AML-193 (cell line): ENCODE data around the gene ARL2BP.
A peak's percentile ranks its signal among the peaks of the same experiment; 100 is the strongest.

ENCODE experiments used
- DNase-seq, 2 experiments: peaks; one replicate each; lab custom pipeline; 2025; lab: John Stamatoyannopoulos, UW

The ARL2BP gene

DNA sequence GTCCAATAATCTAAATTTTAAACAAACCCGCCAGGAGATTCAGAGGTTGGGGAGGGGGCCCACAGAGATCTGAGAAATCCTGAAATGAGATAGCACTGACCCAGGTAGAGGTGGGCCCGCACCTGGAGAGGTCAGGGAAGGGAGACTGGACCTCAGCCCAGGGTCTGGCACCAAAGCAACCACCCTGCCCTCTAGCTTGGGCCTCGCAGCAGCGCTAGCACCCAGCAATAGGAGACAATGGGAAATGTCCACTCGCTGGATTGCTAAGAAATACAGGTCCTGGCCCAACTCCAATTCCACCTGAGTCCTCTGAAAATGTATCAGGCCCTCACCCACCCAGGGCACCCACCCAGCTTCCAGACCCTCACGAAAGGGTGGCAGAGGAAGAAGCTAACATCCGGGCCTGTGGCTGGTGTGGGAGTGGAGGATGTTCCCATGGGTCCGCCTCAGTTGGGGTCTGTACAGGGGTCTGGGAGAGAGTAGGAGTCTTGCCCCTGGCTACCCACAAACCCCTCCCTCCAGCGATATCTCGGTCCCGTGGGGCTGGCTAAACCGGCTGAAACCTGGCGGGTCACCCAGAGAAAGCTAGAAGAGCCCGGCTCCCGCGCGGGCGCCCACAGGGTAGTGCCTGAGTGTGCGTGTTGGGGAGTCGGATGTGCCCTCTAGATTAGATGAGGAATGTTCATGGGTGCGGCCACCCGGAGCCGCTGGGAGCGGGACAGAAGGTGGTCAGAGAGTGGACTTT, 38.3 kb downstream of the ARL2BP start:
- DNase-seq, result no peak

DNA sequence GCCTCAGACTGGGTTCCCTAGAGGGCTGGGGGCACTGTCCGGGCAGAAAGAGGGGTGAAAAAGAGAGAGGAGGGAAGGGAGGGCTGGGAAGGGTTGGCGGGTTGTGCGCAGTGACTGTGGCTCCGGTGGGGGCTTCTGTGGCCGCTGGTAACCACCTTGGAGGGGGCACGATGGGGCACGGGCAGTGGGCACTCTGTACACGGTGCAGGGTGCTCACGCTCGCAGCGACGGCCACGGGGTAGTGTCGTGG, 38.8 kb downstream of the ARL2BP start:
- no peak for DNase-seq

DNA sequence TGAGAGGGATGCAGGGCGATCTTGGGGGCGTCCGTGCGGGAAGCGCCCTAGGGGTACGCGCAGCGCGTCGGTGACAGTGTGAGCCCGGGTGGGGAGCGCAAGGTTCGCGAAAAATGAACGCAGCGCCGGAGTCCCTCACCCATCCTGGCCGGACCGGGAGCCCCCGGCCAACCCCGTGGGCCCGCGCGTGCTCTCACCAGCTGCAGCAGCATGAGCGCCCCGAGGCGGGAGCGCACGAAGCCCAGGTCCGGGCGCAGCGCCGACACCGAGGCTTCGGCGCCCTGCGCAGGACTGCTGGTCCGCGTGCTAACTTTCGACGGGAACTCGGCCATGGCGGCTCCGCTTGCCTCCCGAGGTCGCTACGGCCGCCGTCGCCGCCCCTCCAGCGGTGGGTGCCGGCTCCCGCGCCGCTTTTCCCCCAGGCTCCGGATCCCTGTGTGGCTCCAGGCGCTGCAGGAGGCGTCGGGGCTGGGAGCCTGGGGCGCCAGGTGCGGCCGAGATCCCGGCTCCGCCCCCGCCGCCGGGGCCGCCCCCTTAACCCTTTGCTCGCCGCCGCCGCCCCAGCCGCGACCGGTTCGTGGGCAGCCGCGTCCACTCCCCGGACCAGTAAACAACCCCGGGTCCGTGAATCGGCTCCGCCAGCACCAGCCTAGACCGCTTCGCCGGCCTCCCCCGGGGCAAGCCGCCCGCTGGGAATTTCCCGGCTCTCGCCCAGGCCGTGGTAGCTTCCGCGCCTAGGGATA, 39.3 kb downstream of the ARL2BP start, which contains the start of gene PLLP:
Gene PLLP (minus strand): TSS at position 464 of the 743 bp plus-strand sequence. CDS start 132 bp downstream, at position 332.
- DNase-seq, result no peak

DNA sequence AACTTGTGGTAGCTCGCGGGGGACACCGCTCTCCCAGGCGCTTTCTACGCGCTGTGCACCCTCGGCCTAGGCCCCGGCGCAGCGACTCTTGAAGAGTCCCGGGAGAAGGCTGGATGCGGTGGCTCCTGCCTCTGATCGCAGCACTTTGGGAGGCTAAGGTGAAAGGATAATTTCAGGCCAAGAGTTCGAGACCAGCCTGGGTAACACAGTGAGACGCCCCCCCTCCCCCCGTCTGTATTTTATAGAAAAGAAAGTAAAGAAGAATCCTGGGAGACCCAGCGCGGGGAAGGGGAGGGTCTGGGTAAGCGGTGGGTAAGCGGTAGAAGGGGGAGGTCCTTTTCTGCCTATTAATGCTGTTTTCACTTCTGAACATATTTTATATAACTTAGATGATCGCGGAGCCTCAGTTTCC, 39.9 kb downstream of the ARL2BP start:
- DNase-seq, result no peak

DNA sequence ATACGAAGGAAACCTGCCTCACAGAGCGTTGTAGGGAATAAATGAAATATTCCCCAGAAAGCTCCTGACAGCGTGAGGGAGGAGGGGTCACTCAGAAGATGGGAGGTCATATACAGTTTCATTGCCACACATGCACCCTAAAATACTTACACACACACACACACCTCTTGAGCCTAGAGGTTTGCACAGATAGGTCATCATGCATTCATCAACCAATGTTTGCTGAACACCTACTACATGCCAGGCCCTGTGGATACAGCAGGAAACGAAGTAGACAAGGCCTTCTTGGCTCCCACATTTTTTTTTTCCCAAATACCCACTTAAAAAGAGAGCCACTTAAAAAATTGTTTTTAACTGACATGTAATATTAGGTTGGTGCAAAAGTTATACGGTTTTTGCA, 40.3 kb downstream of the ARL2BP start:
- no peak for DNase-seq

DNA sequence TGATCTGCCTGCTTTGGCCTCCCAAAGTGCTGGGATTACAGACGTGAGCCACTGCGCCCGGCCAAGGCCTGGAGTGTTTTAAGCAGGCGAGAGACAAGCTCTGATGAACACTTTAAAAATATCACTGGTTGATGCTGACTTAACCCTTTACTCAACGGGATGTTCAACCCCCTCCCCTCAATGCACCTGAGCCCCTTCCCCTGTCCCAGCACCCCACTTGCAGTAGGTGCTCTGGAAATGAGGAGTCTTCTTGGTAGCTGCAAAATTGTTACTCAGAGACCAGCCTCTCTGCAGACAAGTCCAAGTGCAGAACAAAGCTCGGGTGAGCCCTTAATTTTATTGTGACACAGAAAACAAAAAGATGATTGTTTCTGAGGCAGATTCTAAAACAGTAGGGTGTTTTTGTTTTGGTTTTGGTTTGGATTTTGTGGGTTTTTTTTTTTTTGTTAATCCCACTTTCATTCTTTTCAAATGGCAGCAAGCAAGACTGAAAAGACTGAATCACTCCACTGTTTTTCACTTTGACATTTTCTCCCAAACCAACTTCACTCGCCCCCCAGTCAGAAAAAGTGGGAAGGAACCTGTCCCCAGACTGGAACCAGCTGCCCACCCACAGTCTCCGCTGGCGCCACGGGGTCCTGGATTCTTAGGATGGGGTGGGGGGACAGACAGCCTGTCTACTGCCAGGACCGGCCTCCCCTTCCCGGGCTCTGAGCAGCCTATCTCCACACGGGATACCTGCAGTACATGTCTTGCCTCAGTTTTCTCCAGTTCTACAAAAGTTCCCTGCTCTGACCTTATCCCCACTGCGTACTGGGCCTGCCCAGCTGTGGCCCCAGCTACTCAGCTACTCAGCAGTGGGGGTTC, 44.6 kb downstream of the ARL2BP start:
- DNase-seq, result no peak

DNA sequence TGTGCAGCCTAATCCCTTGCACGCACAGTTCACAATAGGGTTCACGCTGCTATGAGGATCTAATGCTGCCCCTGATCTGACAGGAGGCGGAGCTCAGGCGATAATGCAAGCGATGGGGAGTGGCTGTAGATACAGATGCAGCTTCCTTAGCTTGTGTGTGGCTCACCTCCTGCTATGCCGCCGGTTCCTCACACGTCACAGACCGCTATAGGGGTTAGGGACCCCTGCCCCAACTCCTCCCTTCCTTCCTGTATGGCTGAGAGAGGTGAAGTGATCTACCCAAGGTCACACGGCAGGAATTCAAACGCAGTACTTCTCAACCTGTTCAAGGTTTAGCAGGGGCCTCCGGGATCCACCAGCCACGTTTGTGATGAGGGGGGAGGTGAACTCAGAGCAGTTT, 52.8 kb downstream of the ARL2BP start:
- DNase-seq, result no peak

DNA sequence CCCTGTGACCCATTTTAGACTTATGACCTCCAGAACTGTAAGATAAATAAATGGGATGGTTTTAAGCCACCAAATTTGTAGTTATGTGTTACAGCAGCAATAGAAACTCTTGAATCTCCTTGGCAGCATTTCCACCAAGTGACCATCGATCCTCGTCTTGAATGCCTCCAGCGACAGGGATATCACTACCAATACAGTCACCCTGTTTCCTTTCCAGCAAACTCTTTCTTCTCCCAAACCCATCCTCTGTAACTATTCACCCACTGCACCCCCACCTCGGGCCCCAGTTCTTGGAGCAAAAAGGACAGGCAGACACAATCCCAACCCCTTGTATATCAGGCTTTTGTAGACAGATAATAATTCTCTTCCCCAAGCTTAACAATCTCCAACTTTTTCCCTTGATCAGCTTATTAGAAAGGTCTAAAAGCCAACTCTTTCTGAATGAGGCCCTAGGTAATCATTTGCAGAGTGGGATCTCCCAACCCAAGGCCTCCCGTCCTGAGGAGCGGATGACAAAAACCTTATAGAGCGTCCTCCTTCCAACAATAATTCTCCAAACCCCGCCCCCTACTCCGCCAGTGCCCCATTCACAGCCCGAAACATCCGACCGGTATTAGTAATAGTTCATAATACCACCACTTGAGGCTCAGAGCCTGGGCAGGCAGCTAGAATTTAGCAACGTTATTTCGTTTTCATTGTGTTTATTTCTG, 54.1 kb downstream of the ARL2BP start:
- peak; percentile 70 to 80 for DNase-seq

DNA sequence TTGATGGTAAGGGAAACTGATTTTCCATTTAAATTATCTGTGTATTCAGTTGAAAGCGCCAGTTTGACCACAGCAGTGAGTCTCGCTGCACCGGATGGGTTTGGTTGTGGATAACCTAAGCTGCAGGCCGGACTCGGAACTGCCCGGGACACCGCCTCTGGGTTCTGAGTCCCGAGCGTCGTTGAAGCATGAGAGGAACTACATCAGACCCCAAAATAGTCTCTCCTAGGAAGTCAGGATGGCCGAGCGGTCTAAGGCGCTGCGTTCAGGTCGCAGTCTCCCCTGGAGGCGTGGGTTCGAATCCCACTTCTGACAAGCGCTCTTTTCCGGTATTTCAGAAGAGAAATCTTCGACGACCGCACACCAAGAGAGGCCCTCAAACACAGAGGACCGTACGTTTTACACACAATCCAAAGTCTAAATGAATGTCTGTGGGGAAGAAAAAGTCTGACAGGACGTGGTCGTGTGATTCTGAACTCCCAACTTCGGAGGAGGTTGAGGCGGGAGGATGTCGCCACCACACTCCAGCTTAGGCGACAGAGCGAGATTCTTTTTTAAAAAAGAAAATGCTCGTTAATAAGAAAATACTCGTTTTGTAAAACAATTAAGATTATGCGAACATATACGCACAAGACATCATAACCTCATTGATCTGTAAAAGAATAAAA, 54.8 kb downstream of the ARL2BP start:
- DNase-seq, result peak; percentile 80

DNA sequence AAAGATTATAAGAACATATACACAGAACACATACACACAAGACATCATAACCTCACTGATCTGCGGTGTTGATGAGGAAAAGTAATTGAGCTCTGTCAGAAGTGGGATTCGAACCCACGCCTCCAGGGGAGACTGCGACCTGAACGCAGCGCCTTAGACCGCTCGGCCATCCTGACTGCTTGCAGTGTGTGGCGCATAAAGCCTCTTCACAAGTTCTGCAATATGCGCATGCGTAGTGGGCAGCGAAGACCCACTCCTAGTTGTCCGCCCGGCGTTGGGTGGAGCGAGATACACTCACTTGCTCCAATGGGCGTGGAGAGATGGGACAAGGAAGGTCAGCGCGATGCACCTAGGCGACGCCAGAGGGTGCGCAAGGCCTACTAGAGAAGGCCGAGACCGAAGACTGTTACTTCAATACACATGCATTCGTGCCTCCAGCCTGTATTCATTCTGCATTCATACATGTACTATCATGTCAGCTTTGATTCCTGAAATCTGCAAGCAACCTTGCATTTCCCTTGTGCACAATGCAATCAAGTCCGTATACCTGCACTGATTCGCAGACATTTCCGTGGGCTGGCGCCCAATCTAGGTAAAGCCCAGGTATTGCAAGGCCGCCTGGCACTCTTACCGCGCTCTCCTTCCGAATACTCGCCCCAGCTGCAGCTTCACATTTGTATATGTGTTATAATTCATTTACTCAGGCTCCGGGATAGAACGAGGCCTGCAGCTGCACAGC, 55.5 kb downstream of the ARL2BP start:
- peak; percentile 94 to 97 for DNase-seq

DNA sequence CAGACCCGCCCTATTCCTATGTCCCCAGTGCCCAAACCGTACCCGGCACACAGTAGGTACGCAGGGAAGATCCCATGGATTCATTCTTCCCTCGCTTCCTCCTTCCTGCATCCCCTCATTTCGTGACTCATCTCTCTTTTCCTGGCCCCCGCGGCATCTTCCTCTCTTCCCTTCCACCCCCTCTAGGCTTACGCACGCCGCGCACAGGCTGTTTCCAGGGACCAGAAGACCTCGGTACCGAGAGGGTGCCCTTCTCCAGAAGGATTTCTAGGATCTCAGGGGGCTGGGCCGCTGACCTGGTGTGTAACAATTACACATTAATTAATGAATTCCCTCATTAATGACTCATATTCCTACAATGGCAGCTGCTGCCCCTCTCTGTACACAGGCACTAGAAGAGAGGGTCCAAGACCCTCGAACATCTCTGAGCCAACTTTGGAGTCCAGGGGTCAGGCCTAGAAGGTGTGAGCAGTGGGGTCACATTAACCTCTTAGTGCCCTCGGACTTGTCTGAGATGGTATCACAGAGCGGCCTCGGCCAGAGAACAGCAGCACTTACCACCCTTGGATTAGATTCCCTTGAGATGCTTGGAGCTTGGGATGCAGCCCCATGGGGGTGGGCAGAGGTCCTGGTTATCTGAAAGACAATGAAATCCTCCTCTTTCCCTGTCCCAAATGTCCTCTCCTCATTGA, 56.2 kb downstream of the ARL2BP start:
- DNase-seq, result no peak
